ENCODE data around the gene KCTD16. TPM values are rescaled to one million over a fixed set of nuclear protein-coding genes. Genes with fewer than 3 reads are reported as not detected.

KCTD16 gene
- total RNA-seq, 2 experiments from 2014 or later: 0.04 TPM

DNA sequence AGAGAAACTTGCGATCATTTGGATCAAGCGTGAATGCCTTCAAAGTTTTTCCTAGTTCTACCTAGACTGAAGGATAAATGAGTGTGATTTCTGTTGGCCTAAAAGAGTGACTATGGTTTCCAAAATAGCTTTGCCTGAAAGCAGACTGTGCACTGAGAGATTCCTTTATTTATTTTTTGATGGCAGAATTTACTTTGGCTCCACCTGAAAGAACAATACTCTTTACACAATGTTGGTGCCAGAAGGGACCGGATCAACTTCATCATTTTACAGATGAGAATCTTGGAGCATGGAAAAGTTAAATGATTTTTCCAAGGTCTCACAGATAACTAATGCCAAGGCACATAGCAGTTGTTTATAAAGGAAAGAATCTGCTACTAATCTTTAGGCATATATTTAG lies 199.6 kb downstream of the KCTD16 start:
- ChIA-PET POLR2A (no interaction called here), CTCF (no interaction called here)

DNA sequence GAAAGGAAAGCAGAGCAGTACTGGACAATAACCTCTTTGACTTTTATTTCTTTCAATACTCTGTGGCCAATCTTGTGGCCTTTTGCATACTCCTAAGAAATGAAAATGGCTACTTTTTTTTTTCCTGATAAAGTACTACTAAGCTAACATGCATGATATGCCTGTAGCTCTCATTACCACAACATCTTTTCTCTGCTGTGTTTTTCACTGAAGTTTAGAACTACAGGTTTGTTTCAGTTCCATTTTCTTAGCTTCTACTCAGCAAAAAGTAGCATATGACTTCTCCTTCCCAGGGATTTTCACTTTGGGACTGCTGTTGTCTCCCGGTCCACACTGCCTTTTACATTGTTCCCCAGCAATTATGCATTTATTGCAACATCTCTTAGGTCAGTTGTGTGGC lies 204.0 kb downstream of the KCTD16 start:
- CTCF ChIA-PET: no interaction called here
- POLR2A ChIA-PET: no interaction called here

DNA sequence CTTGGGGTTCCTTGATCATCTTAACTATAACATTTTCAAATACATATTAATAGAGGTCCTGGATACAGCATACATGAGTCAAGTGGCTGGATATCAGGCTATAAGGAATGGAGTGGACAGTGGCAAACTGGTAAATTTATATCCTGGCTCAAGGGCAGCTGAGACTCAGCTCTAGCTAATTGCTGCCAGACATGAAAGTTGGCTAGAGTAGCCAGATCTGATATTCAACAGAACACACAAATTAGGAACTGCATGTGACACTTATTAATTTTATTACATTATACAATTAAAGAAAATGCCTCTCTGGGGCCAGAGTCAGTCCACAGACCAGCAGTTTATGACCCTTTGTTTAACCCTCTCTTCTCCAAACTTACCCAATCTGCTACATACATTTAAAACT lies 206.5 kb downstream of the KCTD16 start:
- POLR2A ChIA-PET: no interaction called here
- CTCF ChIA-PET: no interaction called here

DNA sequence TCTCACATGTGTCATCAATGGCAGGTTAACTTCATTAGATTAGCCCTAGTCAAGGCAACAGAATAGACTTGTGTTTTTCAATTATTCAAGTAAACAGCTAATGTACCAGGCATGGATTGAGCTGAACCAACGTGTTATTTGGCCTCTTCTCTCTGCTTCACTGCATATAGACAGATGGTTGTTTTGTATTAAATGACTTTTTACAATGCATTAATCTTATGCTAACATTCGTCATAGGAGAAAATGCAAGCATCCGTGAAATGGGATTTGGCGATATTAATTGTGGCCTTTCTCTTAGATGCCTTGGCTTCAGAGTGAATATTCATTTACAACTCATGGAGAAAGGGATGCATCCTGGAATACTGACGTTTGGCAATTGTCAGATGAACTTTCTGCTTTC lies 208.0 kb downstream of the KCTD16 start:
- ChIA-PET POLR2A (no interaction called here), CTCF (no interaction called here)

DNA sequence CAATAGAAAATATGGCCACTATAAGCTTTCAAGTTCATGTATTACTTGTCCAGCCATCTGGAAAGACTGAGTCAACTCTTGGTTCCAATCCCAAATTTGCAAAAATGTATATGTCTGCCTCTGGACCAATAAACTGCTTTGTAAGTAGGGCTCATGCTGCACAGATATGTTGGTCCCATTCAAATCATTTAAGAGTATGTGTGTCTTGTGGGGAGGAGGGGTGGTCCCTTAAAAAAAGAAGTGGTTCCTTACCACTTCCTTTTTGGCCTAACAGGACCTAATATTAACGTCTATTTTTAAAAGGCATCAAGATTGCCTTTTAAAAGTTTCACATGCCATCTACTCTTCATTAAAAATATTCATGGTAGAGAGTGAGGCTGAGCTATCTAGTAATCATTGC lies 214.9 kb downstream of the KCTD16 start:
- CTCF ChIA-PET: no interaction called here
- POLR2A ChIA-PET: interaction anchor here (0.7 kb wide), 1 partner anchor 1620 kb away, joined by 3 read pairs; no protein-coding TSS in a partner anchor

DNA sequence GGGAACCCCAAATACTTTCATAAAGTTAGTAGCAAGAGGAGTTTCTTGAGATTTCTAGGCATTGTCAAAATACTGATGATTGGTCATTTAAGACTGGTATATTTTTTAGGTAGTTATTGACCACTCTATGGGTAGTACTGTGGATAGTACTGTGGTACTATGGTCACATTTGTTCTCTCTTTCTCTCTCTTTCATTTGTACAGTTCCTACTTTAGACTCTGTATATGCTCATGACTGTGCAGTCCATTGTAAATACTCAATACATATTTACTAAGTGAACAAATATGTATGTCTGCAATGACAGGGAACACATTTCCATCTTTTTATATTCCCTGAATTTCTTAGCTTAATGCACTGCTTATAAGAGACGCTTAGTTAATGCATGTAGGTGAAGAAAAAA lies 215.6 kb downstream of the KCTD16 start:
- ChIA-PET POLR2A (no interaction called here), CTCF (no interaction called here)

DNA sequence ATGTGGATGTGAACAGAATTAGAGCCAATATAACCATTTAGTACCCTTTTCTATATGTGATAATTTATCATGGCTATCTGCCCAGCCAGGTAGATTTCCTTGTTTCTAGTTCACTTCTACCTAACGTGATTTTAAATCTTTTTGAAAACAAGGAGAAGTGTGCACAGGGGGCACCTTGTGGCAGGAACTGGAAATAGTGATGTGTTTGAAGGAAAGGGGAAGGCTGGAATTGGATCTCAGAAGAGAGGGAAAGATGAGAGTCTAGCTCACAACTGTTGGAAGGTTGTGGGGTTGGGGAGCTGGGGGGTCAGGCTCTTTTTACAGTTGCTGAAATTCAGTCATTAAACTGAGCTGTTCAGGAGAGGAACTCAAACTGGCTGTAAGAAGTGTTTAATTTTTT lies 219.5 kb downstream of the KCTD16 start:
- POLR2A ChIA-PET: no interaction called here
- CTCF ChIA-PET: no interaction called here

DNA sequence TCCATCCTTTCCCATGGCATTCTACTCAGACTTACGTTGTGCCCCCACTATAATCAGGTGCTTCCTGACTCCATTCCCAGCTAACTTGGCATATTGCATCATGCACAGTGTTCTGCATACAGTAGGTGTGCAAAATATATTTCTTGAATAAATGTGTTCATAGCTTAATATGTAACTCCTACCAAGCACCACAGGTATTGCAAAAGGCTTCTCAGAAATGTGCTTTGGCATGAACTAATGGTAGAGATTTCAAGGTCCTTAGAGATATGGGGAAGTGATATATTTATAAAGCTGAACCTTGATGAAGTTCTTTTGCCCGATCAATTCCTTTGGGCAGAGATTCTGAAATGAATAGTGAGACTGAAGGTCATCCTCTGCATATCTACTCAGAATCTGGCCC lies 220.4 kb downstream of the KCTD16 start:
- CTCF ChIA-PET: no interaction called here

DNA sequence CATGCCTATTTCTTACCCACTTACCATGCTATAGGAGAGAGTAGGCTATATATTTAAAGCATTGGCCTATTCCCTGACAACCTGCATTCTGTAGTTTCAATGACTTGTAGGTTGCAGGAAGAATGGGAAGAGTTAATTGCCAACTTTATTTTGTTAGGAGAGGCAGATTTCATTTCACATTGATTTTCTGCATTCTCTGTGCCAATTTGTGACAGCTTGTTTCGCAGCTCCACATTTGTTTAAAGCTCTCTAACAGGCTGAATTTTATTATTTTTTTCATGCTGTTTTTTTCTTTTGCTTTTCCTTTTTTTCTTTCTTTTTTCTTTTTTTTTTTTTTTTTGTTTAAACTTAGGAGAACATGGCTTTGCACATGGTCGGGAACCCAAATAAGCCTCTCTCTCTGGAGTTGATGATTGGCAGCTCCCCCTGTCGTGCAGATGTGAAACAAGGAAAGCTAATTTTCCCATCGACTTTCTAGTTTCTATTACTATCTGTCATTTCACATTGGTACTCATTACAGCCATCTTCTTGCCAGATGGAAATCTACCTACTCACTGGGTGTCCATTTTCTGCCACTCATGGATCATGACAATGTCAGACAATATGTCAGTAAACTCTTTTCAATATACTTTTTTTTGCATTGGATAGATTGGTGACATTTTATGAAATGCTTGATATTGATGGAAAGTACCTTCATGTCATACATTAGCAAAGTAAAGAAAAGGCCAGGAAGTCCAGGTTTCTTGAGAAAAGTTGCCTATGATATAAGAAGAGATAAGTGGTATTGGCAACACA lies 223.2 kb downstream of the KCTD16 start:
- ChIA-PET CTCF (no interaction called here), POLR2A (no interaction called here)

More for the DNA sequence above, 220.4 kb downstream of the KCTD16 start:
- POLR2A ChIA-PET: no interaction called here

DNA sequence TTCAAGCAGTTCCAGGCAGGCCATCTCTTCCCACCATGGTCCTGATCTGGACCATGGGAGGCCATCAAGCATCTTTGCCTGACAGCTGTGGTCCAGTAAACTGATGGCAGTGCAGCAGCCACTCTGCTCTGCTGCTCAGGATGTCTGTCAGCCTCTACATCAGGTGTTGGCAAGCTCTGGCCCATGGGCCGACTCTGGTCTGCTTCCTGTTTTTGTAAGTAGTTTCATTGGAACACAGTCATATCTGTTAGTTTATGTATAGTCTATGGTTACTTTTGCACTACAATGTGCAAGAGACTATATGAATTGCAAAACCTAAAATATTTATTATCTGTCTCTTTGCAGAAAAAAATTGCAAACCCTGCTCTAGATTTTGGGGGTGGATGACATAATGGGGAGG lies 225.0 kb downstream of the KCTD16 start:
- ChIA-PET POLR2A (no interaction called here), CTCF (no interaction called here)

DNA sequence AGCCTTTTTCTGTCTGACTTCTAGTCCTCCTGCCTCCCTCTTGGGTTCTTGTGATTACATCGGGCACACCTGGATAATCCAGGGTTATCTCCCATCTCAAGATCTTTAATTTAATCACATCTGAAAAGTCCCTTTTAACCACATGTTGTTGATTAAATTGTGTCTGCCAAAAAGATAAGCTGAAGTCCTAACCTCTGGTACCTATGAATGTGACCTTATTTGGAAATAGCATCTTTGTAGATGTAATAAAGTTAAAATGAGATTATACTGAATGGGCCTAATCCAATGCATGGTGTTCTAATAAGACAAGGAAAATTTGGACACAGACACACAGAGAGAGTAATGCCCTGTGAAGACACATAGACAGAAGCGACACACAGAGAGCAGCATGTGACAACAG lies 232.4 kb downstream of the KCTD16 start:
- POLR2A ChIA-PET: no interaction called here
- CTCF ChIA-PET: no interaction called here

DNA sequence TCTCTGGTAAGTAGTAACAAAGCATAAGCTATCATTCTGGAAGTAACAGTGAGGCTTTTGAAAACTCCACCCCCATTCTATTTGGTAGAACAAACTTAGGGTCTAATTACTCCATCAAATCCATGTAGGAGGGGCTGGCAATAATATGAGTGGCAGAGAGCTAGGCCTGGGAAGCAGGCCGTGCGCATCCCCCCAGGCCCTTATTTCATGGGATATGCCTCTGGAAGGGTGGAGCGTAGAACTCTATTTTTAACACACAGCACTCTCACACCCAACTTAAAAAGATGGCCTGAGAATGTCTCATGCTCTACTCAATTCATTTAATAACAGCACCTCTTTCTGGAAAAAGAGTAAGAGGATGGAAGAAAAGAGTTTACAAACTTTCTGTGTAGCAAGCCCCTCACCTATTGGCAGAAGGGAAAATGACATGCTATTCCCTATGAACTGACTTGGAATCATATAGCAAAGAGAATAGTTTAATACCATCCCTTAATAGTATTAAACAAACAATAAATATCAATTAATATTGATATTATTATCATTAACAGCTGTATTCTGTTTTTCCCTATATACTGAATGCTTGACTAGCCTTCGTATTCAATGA lies 233.2 kb downstream of the KCTD16 start:
- CTCF ChIA-PET: no interaction called here
- POLR2A ChIA-PET: no interaction called here

DNA sequence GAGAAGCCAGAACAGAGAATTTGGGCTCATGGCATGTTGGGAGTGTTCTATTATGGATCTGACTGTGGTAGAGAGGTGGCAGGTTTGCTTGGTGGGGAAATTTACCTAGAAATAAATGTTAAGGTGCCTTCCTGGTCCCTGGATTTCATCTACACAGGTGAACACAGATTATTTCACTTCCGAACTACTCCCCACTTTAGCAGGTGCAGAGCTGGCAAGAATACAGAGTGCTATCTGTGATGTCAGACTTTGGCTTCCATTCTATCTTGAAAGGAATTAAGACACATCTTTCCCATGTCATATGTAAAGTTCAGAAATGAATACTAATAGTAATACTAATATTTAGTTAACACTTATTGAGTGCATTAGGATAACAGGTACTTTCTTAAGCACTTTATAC lies 234.0 kb downstream of the KCTD16 start:
- CTCF ChIA-PET: no interaction called here

DNA sequence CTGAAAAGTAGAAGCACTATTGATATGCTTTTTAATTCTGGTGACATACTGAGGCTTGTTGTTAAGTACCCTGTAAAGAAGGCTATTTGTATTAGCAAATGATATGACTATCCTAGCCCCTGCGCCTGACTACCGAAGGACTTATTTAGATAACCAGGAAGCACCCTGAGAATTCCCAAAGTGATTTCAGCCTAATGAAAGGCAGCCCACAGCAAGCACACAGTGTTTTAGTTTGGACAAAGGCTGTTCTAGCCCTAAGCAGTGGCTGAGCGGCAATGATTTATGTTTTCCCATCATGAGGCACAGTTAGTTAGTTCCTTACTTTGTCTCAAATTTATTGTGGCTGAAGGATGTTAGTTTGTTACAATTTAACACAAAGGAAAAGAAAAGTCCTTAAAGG lies 235.3 kb downstream of the KCTD16 start:
- POLR2A ChIA-PET: no interaction called here
- CTCF ChIA-PET: no interaction called here

More for the DNA sequence above, 234.0 kb downstream of the KCTD16 start:
- POLR2A ChIA-PET: no interaction called here

DNA sequence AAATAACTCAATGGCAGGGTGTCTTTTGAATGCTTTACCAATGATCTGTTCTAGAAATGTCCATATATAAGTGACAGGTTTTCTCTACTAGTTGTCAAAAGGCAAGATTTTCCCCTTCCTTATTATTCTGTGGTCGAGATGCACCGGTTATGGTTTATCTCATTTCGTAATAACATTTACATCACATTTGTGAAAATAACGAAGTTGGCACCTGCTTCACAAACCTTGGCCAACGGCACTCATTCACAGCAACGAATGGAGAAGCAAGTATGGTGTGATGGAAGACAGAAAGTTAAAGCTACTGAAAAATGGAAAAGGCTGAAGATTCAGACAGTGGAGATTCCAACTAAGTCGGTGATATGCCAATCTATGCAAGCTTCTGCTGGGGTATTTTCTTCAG lies 235.8 kb downstream of the KCTD16 start:
- POLR2A ChIA-PET: no interaction called here
- CTCF ChIA-PET: no interaction called here

DNA sequence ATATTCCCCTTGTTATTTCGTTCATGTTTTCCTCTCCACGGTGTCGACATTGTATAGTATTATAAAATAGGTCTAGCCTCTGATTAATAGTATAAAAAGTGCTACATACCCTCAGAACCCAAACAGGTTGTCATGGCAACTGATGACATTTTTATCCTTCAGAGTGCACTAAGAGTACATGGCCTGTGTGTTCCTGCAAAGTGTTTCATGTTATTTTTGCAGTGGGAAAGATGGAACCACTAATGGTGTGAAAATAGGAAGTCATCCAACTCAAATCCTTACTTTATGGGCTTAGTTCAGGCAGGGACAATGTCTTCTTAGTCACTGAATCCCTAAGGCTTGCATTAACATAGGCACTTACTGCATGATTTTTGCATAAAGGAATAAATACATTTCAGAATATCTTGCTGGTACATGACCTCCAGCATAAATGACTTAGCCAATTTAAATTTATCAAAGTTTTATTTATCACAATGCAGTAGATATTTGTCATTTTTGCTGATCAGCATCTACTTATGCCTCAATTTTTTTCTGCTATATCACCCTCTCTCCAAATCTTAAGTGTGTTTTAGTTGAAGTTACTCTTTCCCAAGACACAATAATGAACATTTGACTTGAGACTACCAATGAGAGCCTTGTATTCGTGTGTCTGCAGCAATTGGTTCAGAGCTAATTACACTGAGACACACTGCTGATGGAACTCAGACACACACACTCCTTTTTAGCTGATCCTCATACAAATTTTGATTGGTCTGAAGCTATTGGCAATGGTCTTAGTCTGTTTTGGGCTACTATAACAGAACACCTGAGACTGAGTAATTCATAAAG lies 243.7 kb downstream of the KCTD16 start:
- CTCF ChIA-PET: no interaction called here
- POLR2A ChIA-PET: no interaction called here

DNA sequence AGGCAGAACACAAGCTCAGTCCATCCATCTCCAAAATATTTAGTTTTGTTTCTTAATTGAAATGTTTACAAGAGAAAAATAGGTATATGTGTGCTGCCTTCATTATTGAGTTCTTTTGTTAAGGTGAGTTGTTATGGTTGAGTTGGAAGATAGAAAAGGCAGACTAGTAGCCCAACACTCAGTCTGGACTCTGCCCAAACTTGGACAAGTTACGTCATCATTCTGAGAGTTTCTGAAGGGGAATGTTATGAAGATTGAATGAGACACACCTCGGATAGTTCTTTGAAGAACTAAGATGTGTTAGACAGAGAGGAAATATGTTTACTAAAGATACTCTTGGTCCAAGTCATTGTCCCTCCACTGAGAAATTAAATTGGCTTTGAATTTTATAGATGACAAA lies 245.5 kb downstream of the KCTD16 start:
- POLR2A ChIA-PET: no interaction called here
- CTCF ChIA-PET: no interaction called here

DNA sequence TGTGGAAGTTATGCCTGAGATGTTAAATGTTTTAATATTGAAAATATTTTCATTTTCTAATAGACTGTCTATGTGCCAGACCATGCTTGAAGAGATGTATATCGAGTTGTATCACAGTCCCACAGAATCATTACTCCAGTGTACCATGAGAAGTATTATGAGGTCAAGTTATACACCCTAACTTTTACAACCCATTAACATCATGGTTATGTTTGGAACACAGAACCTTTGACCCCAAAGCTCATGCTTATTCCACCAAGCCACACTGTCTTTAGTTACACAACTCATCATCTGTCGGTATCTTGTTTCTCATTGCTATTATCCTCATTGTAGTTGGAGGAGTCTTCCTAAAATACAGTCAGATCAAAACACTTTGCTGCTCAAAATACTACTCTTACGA lies 248.0 kb downstream of the KCTD16 start:
- CTCF ChIA-PET: no interaction called here
- POLR2A ChIA-PET: no interaction called here

DNA sequence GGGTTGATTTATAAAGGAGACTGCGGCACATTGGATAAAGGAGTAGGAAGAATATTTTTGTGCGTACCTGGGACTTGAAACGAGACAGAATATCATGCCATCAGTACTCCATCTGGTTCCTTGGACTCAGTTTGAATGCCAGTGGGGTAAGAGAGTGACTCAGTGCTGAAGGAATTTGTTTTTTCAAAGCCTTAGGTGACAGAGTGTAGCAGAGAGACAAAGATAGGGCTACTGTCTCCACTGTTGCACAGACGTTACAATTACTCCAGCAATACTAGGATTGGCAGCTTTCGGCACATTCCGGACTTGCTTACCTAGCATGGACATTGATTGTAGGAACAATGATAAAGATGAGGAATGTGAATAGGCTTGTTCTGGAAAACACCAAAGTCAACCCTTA lies 250.7 kb downstream of the KCTD16 start:
- ChIA-PET CTCF (no interaction called here), POLR2A (no interaction called here)

DNA sequence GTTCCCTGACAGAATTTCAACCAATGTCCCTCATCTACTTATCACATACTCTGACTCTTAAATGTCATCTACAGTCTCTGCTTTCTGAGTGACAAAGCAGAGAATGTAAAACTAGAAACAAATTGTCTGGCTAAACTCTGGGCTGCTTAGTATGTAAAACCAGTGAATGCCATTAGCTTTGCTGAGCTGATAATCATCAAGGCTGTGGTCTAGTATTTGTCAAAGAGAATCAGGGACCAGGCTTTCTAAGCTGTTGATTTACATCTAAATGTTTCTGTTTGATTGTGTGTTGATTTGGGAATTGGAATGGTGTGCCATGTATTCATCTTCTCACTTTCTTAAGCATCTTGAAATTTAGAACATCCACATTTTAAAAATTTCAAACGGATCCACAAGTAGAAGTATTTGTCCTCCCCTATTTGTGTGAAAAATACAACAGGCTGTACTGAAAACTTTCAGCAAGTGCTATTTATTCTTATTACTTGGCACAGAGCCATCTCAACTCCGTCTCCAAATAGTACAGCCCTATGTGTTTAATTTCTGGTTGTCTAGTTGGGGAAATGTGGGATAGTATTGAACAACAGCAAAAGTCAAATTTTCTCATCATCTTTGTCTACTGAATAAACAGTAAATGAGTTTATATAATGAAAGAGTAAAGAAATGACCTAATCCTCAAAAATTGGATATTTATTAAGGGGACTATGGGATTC lies 251.5 kb downstream of the KCTD16 start:
- ChIA-PET CTCF (no interaction called here), POLR2A (no interaction called here)

DNA sequence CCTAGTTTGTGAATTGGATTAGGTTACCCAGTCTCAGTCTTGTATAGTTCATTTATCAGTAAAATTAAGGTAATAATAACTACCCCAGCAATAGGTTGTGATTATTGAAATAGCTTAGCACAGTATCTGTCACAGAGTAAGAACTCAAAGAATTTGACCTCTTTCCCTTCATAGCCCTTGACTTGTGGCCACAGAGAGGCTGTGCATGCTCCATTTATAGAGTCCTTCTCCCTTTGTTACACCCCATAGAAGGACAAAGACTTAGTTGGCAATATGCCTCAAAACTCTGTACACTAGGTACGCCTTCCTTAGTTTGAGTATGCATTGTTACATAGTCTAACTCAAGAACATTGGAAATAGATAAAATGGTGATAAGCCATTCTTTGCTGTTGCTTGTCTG lies 257.2 kb downstream of the KCTD16 start:
- ChIA-PET CTCF (no interaction called here), POLR2A (no interaction called here)
